Measurements from ENCODE around the gene TOMM6.

DNA sequence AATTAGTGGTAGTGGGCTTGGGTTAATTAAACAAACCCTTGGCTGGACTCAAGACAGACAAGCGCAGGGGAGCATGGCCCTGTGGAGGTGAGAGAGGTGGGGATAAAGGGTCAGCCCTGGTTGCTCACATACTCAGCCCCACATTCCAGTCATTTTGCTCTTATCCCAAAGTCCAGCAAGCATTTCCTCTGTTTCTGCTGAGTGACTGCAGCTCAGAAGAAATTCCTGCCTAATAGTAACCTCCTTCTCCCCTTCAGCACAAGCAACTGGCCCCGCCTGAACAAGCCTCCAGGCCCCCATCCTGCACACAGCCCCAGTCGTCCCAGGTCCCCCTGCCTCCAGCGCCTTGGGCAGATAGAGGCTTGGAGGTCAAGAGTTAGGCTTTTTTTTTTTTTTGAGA lies 48.5 kb upstream of the TOMM6 start:
- TF ChIP-seq, protein P1, sequence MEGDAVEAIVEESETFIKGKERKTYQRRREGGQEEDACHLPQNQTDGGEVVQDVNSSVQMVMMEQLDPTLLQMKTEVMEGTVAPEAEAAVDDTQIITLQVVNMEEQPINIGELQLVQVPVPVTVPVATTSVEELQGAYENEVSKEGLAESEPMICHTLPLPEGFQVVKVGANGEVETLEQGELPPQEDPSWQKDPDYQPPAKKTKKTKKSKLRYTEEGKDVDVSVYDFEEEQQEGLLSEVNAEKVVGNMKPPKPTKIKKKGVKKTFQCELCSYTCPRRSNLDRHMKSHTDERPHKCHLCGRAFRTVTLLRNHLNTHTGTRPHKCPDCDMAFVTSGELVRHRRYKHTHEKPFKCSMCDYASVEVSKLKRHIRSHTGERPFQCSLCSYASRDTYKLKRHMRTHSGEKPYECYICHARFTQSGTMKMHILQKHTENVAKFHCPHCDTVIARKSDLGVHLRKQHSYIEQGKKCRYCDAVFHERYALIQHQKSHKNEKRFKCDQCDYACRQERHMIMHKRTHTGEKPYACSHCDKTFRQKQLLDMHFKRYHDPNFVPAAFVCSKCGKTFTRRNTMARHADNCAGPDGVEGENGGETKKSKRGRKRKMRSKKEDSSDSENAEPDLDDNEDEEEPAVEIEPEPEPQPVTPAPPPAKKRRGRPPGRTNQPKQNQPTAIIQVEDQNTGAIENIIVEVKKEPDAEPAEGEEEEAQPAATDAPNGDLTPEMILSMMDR (IDR thresholded peaks at IDR 0.05): no peak
- TF ChIP-seq POLR2AphosphoS5 (IDR thresholded peaks at IDR 0.05; ENCODE audit: low read depth, low read length): no peak
